K562 (cell line): Measurements from ENCODE around the gene PDE4D. TPM values are rescaled to one million over a fixed set of nuclear protein-coding genes. Genes with fewer than 3 reads are reported as not detected.

ENCODE experiments used
- ATAC-seq: fragments of 200-7000 bp; cut with Tn5 transposase; 3 replicates; pipeline ENCODE4 v1.9.1; 2020; ENCODE audit warnings: moderate library complexity
- BruUV-seq: library from RNA; stranded (reverse); fragments of 400-500 nt; replicated peaks from 2 replicates; lab custom pipeline; 2021; lab: Mats Ljungman, UMichigan
- CTCF ChIA-PET: fragments of 300-600 bp; formaldehyde crosslinking; extraction: SDS; loops from one replicate; lab custom pipeline; 2021; ENCODE audit warnings: low intra/inter-chr PET ratio; lab: Yijun Ruan, JAX
- POLR2A ChIA-PET: fragments of 300-600, 350-650 bp; sonication (Branson Sonifier 250); formaldehyde crosslinking; extraction: SDS; loops from one replicate; lab custom pipeline; 2021; ENCODE audit warnings: antibody characterized with exemption, inconsistent platforms; lab: Yijun Ruan, JAX
- DNase-seq, 4 experiments: peaks; one replicate each; pipeline versions ENCODE4 v3.0.0 to v3.0.0-alpha.2; 2011 to 2018; ENCODE audit warnings: low spot score in 3 of 4, mixed read lengths in 3 of 4; ENCODE audit errors: extremely low read depth in 1 of 4
- FAIRE-seq: peaks from 2 replicates; lab custom pipeline; 2011; peaks lifted over from hg19 to GRCh38; lab: Jason Lieb, UNC
- H2AFZ ChIP-seq: 2 replicates; pipeline ENCODE4 v1.6.0; 2011; ENCODE audit warnings: low read depth, low read length, control low read depth, inconsistent platforms
- H3K27ac ChIP-seq: fragments of 200-600 bp; 3 replicates; pipeline ENCODE4 v1.8.0; 2011; ENCODE audit warnings: low read depth, mild to moderate bottlenecking, control low read depth, inconsistent platforms, low read length, moderate library complexity, mixed read lengths; ENCODE audit errors: extremely low read depth
- H3K27me3 ChIP-seq, 2 experiments: fragments of 300-600 bp in 1 of 2; 2 replicates in 1 of 2; 3 replicates in 1 of 2; pipeline versions ENCODE4 v1.6.0 to v1.8.0; 2011; ENCODE audit warnings: inconsistent platforms in 2 of 2, low read length in 2 of 2, mild to moderate bottlenecking in 1 of 2, mixed read lengths in 1 of 2, moderate library complexity in 1 of 2; ENCODE audit not compliant: control insufficient read depth in 2 of 2, insufficient read depth in 2 of 2
- H3K36me3 ChIP-seq: fragments of 300-600 bp; 3 replicates; pipeline ENCODE4 v1.8.0; 2011; ENCODE audit warnings: mild to moderate bottlenecking, low read length, inconsistent platforms; ENCODE audit not compliant: control insufficient read depth, insufficient read depth
- H3K4me1 ChIP-seq, 2 experiments: fragments of 200-600 bp in 1 of 2; replicated peaks in 1 of 2; 2 replicates in 1 of 2; 3 replicates in 1 of 2; pipeline versions ENCODE4 v1.5.1 to v1.8.0; 2011; ENCODE audit warnings: inconsistent platforms in 2 of 2, low read length in 2 of 2, mild to moderate bottlenecking in 1 of 2, mixed read lengths in 1 of 2, moderate library complexity in 1 of 2; ENCODE audit not compliant: control insufficient read depth in 2 of 2, insufficient read depth in 2 of 2
- H3K4me2 ChIP-seq: 2 replicates; pipeline ENCODE4 v1.6.1; 2011; ENCODE audit warnings: low read length, control low read depth, inconsistent platforms, mixed read lengths; ENCODE audit not compliant: insufficient read depth
- H3K4me3 ChIP-seq: fragments of 200-600 bp; sonication (generic), shearing (Covaris generic); 2 replicates; pipeline ENCODE4 v1.5.1; 2016; ENCODE audit warnings: control low read depth, inconsistent platforms
- H3K79me2 ChIP-seq: fragments of 200-600 bp; 3 replicates; pipeline ENCODE4 v1.8.0; 2011; ENCODE audit warnings: low read length, inconsistent platforms; ENCODE audit not compliant: control insufficient read depth, insufficient read depth
- H3K9ac ChIP-seq, 2 experiments: 2 replicates each; pipeline versions ENCODE4 v1.6.0 to v1.6.1; 2011; ENCODE audit warnings: low read depth in 2 of 2, low read length in 2 of 2, control low read depth in 1 of 2, inconsistent platforms in 1 of 2, mild to moderate bottlenecking in 1 of 2, mixed read lengths in 1 of 2; ENCODE audit not compliant: insufficient read depth in 1 of 2
- H3K9me1 ChIP-seq: one replicate; pipeline ENCODE4 v1.6.0; 2011; ENCODE audit warnings: inconsistent platforms, mild to moderate bottlenecking, low read length, moderate library complexity; ENCODE audit not compliant: control insufficient read depth, insufficient read depth
- H3K9me3 ChIP-seq: replicated peaks from 2 replicates; pipeline ENCODE4 v1.5.1; 2011; ENCODE audit warnings: low read depth, low read length, inconsistent platforms; ENCODE audit not compliant: control insufficient read depth, insufficient read depth
- H4K20me1 ChIP-seq: replicated peaks from 2 replicates; pipeline ENCODE4 v1.6.1; 2011; ENCODE audit warnings: low read length, inconsistent platforms, mixed read lengths; ENCODE audit not compliant: control insufficient read depth, insufficient read depth
- FOS ChIP-seq: IDR thresholded peaks from 3 replicates; pipeline ENCODE4 v1.6.1; 2011; ENCODE audit not compliant: insufficient read length; ENCODE audit errors: extremely low read depth
- ID3 ChIP-seq, 2 experiments: fragments of 250-450 bp in 1 of 2; fragments of 450-650 bp in 1 of 2; sonication (Bioruptor Pico) in 1 of 2; IDR thresholded peaks; 2 replicates each; pipeline versions ENCODE4 v1.6.1 to v1.8.0; 2016 to 2021; ENCODE audit warnings: mild to moderate bottlenecking in 2 of 2, moderate library complexity in 2 of 2, missing compliant biosample characterization in 1 of 2, missing genetic modification characterization in 1 of 2
- KAT2B ChIP-seq: IDR thresholded peaks from one replicate; pipeline ENCODE4 v1.6.1; 2012; ENCODE audit warnings: low read depth, mild to moderate bottlenecking, control low read depth, inconsistent platforms, low read length, moderate library complexity
- MEIS2 ChIP-seq: fragments of 450-650 bp; IDR thresholded peaks from 2 replicates; pipeline ENCODE4 v1.6.1; 2014; ENCODE audit warnings: mild to moderate bottlenecking; ENCODE audit not compliant: partially characterized antibody
- SREBF1 ChIP-seq: fragments of 150-350 bp; IDR thresholded peaks from 2 replicates; pipeline ENCODE4 v1.6.1; 2014; ENCODE audit warnings: antibody characterized with exemption, low read depth, low read length, borderline replicate concordance
- SRF ChIP-seq, 2 experiments: fragments of 250-450, 450-650 bp in 1 of 2; sonication (Bioruptor Pico) in 1 of 2; sonication (generic) in 1 of 2; formaldehyde crosslinking; IDR thresholded peaks; 2 replicates each; pipeline versions ENCODE4 v1.5.0 to v1.5.1; 2020 to 2022; ENCODE audit warnings: mild to moderate bottlenecking in 1 of 2, missing genetic modification reagents in 1 of 2
- THAP12 ChIP-seq: fragments of 250-450 bp; sonication (Bioruptor Pico); IDR thresholded peaks from 2 replicates; pipeline ENCODE4 v1.9.0; 2021; ENCODE audit warnings: mild to moderate bottlenecking, inconsistent platforms
- ZBTB1 ChIP-seq: sonication (generic); formaldehyde crosslinking; IDR thresholded peaks from 2 replicates; pipeline ENCODE4 v1.8.1; 2023; ENCODE audit warnings: missing genetic modification reagents, low read depth, mild to moderate bottlenecking, borderline replicate concordance
- ZNF12 ChIP-seq: sonication (generic); formaldehyde crosslinking; IDR thresholded peaks from 2 replicates; pipeline ENCODE4 v1.4.0; 2020; ENCODE audit warnings: mild to moderate bottlenecking, missing genetic modification reagents
- WGBS: fragments of 100-300 bp; shearing (Covaris generic); methylation state at CpG from one replicate; pipeline ENCODE4 v1.1.6; 2016; ENCODE audit warnings: low coverage, mixed read lengths; ENCODE audit not compliant: insufficient coverage; ENCODE audit errors: missing lambda C conversion rate; 5-methylcytosine and 5-hydroxymethylcytosine counted together
- in situ Hi-C: fragments of 300-500 bp; cut with MboI; formaldehyde crosslinking; loops from 4 replicates; pipeline ENCODE4 v1.15.0; 2018; ENCODE audit warnings: inconsistent platforms, mixed read lengths
- intact Hi-C: fragments of 100-400 bp; cut with micrococcal nuclease; formaldehyde crosslinking; loops from 2 replicates; pipeline ENCODE4 v1.14.2; 2022
- polyA plus RNA-seq, 8 experiments: library from polyadenylated mRNA; depleted of rRNA in 4 of 8; stranded (reverse) in 5 of 8; unstranded in 3 of 8; fragments of >200 nt; fragmentation: Nextera tagmentation in 2 of 8; fragmentation: Illumina TruSeq in 1 of 8; extraction: Ambion mirVana in 2 of 8; extraction: Trizol in 1 of 8; gene quantifications; 2 replicates each; pipeline versions ENCODE4 v1.2.1 to v1.2.3, GENCODE V29; 2011 to 2014; ENCODE audit warnings: inconsistent platforms in 1 of 8, missing spikeins in 1 of 8
- total RNA-seq, 7 experiments: library from RNA; depleted of rRNA in 6 of 7; stranded (reverse); fragments of >200 nt in 6 of 7; fragmentation: Illumina TruSeq in 2 of 7; extraction: Trizol in 2 of 7; gene quantifications; 2 replicates each; pipeline versions ENCODE4 v1.2.1 to v1.2.3, GENCODE V29; 2011 to 2021; ENCODE audit warnings: low replicate concordance in 1 of 7

Gene PDE4D
- total and polyA plus RNA-seq, 9 of the 15 experiments (the other 6 are each of a cell fraction or from before 2014, with no cell fraction given), result 0.04 to 0.46 (median 0.13) TPM

GRCh38 chr5:59525957-59526356 lies 367.6 kb downstream of the PDE4D start (continued):
- TF ChIP-seq SRF (CRISPR knock-in tag; IDR thresholded peaks at IDR 0.05) (no peak), ZBTB1 (CRISPR knock-in tag) (no peak)

GRCh38 chr5:59525311-59525710 lies 368.2 kb downstream of the PDE4D start:
- Histone ChIP-seq H3K36me3 (no peaks in the 10 kb centered on the region), H2AFZ (no peak overlapping the region), H3K27ac (no peak overlapping the region), H3K27me3 (no peaks in the 10 kb centered on the region), H3K9me3 (no peaks in the 10 kb centered on the region), H3K4me1 (no peaks in the 10 kb centered on the region), H4K20me1 (no peaks in the 10 kb centered on the region), H3K4me2 (no peak overlapping the region), H3K9ac (no peak overlapping the region), H3K79me2 (no peaks in the 10 kb centered on the region), H3K9me1 (no peaks in the 10 kb centered on the region), H3K4me3 (no peak overlapping the region)
- POLR2A ChIA-PET, result no interaction called here
- 2% methylated on average over 3 of the region's 3 CpGs for WGBS
- ATAC-seq, result no peak
- CTCF ChIA-PET, result no interaction called here
- no peak for FAIRE-seq
- in situ Hi-C loops (no loop called here), intact Hi-C loops (no loop called here)
- BruUV-seq, result no TSS peak
- DNase-seq, result no peak
- TF ChIP-seq FOS, result no peak
- no peak for TF ChIP-seq ID3 (CRISPR knock-in tag; IDR thresholded peaks at IDR 0.05)
- TF ChIP-seq ID3 (tag; IDR thresholded peaks at IDR 0.05), result no peak
- no peak for TF ChIP-seq KAT2B
- TF ChIP-seq THAP12 (CRISPR knock-in tag), result no peak
- TF ChIP-seq SREBF1, result no peak
- TF ChIP-seq ZNF12 (CRISPR knock-in tag), result no peak
- TF ChIP-seq MEIS2, result no peak
